D721Med (cell line): ENCODE data around the gene DPH7.
A peak's percentile ranks its signal among the peaks of the same experiment; 100 is the strongest.
"Not testable (repeated sequence)": the region's sequence is repeated elsewhere in the genome, so short reads cannot be mapped to it uniquely, and the experiment has no call there.

ENCODE experiments used
- DNase-seq: peaks from one replicate; pipeline ENCODE4 v3.0.0; 2011; ENCODE audit warnings: low spot score; ENCODE audit not compliant: insufficient read length
- FAIRE-seq: peaks from 2 replicates; lab custom pipeline; 2011; peaks lifted over from hg19 to GRCh38; lab: Jason Lieb, UNC
- TF ChIP-seq, protein P1 (sequence below): IDR thresholded peaks from 2 replicates; pipeline ENCODE4 v1.5.1; 2012; ENCODE audit warnings: mild to moderate bottlenecking, control low read depth; ENCODE audit not compliant: insufficient read depth; ENCODE audit errors: missing control alignments

The DPH7 gene

DNA sequence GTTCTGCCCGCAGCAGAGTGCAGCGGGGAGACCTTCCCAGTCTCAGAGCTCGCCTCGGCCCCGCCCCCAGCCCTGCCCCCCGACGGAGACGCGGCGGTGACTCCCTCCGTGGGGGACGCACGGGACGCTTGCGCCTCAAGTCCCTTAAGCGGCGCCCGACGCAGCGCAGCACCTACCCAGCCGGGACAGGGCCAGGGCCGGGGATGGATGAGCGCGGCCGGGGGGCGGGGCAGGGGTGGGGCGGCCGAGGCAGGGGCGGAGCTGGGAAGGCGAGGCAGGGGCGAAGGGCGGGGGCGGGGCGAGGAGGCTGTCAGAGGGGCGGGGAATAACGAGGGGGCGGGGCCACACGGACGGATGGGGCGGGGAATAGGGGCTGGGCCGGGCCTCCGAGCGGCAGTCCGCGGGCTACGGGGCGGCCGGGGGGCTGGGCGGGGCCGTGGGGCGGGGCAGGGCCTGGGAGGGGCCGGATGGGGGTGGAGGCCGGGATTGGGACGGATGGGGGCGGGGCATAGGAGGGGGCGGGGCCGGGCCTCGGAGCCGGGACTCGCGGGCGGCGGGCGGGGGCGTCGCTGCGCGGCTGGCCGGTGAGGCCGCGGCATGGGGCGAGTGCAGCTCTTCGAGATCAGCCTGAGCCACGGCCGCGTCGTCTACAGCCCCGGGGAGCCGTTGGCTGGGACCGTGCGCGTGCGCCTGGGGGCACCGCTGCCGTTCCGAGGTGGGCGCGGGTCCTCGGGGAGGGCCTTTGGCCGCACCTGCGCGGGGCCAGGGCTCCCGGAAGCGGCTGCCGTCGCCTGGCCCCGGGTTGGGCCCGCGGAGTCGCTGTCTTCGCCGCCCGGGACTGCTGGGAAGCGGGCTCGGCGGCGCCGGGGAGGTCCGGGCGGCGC, 26.6 kb upstream of the DPH7 start, which contains the start of gene ARRDC1:
TSS of gene ARRDC1 (plus strand) at position 566 of the 884 bp plus-strand sequence. CDS start at position 598, 32 bp downstream.
- peak; percentile 81 for DNase-seq
- TF ChIP-seq, protein P1, sequence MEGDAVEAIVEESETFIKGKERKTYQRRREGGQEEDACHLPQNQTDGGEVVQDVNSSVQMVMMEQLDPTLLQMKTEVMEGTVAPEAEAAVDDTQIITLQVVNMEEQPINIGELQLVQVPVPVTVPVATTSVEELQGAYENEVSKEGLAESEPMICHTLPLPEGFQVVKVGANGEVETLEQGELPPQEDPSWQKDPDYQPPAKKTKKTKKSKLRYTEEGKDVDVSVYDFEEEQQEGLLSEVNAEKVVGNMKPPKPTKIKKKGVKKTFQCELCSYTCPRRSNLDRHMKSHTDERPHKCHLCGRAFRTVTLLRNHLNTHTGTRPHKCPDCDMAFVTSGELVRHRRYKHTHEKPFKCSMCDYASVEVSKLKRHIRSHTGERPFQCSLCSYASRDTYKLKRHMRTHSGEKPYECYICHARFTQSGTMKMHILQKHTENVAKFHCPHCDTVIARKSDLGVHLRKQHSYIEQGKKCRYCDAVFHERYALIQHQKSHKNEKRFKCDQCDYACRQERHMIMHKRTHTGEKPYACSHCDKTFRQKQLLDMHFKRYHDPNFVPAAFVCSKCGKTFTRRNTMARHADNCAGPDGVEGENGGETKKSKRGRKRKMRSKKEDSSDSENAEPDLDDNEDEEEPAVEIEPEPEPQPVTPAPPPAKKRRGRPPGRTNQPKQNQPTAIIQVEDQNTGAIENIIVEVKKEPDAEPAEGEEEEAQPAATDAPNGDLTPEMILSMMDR: no peak
- FAIRE-seq: no peak

DNA sequence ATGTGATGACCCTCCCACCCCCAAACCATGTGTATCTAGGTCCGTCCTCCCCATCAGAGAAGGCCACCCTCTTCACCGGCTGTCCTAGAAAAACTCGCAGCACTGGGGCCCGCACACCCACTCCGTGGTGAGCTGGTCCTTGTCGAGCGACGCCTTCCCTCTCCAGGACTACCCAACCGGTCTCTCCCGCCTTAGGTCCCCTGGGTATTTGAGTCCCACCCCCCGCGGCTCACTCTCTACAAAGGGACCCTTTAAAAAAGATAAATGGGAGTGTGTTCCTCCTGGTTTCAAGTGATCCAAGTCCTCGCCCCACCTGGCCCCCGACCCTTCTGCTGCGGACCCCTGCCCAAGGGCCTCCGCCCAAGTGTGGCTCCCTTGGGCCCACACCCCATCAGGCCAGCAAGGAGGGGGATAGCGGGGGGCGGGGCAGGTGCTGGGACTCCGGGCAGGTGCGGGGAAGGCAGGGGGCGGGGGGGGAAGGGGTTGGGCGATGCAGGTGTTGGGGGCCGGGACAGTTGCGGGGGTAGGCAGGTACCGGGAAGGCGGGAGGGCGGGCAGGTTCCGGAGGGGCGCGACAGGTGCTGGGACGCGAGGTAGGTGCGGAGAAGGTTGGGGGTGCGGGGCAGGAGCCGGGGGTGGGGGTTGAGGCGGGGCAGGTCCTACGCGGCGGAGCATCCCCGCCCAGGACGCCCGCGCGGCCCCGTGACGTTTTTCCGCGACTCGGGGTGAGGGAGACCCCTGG, 25.8 kb upstream of the DPH7 start:
- no peak for DNase-seq
- TF ChIP-seq, protein P1: no peak
- FAIRE-seq: no peak

GRCh38 chr9:137603879-137604278, 25.2 kb upstream of the DPH7 start:
- TF ChIP-seq, protein P1: no peak
- no peak for DNase-seq
- no peak for FAIRE-seq

DNA sequence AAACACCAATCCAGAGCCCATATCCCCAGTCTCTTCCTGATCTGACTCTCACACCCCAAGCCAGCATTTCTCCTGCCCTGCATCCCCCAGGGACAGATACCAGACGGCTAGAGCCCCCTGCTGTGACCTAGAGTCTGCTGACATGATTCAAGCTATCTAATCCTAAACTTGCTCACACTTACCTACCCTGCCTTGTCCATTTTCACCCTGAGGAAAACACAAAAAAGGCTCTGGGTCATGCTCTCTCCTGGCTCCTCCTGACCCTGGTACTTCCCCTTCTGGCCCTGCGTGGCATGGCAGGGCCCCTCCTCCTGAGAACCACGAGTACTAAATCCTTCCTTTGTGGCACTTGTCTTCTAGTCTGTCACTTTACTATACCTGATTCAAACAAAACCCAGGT, 23.9 kb upstream of the DPH7 start:
- FAIRE-seq: no peak
- no peak for DNase-seq
- TF ChIP-seq, protein P1: no peak

DNA sequence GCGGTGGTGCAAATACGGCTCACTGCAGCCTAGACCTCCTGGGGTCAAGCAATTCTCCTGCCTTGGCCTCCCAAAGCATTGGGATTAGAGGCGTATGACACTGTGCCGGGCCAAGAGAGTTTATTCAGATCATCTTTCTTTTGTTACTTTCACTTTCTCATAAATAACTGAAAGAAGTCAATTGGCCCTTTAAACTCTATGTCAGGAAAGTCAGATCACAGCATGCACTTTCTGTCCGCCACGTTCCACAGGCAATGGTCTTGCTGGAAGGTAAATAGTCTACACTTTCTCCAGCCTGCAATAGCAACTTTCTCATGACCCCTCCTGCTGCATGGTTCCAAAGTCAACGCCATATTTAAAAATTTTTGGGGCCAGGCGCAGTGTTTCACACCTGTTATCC, 20.2 kb upstream of the DPH7 start:
- no peak for FAIRE-seq
- TF ChIP-seq, protein P1: no peak
- no peak for DNase-seq

- DNase-seq, FAIRE-seq: not testable (repeated sequence)
Observed at GRCh38 chr9:137596577-137596976, 17.9 kb upstream of the DPH7 start.

GRCh38 chr9:137593176-137593575, 14.5 kb upstream of the DPH7 start:
- DNase-seq (no peak), FAIRE-seq (no peak)
- TF ChIP-seq, protein P1: no peak
